ENCODE results near the gene DMBT1.

DMBT1 gene

GRCh38 chr10:122646511-122647382 lies 86.2 kb downstream of the DMBT1 start:
- DNase-seq (ENCODE audit: low read depth) = no peak

GRCh38 chr10:122647383-122647968 lies 86.9 kb downstream of the DMBT1 start:
- no peak for DNase-seq (ENCODE audit: low read depth)

- no peak for DNase-seq (ENCODE audit: low read depth)
These were observed 88.3 kb downstream of the DMBT1 start for GRCh38 chr10:122648599-122649428.

DNA sequence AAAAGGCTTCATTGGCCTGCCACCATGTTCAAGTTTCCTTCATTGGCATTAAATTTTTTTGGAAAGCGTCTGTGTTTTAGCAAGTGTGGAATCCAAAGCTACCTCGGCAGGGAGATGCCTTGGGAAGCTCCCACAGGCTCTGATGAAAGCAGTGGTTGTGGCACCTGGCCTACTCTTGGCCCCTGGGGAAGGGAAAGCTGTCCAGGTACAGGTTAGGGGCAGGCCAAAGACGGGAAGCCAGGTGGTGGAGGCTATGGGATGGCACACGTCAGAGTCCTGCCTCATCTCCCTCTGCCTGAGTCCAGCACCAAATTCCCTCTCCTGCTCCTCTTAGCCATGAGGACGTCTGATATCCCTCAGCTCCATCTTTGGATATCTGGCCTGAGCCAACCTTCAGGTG lies 89.3 kb downstream of the DMBT1 start:
- DNase-seq (ENCODE audit: low read depth) = no peak

- no peak for DNase-seq (ENCODE audit: low read depth)
These were observed 89.8 kb downstream of the DMBT1 start for GRCh38 chr10:122650331-122650730.

DNA sequence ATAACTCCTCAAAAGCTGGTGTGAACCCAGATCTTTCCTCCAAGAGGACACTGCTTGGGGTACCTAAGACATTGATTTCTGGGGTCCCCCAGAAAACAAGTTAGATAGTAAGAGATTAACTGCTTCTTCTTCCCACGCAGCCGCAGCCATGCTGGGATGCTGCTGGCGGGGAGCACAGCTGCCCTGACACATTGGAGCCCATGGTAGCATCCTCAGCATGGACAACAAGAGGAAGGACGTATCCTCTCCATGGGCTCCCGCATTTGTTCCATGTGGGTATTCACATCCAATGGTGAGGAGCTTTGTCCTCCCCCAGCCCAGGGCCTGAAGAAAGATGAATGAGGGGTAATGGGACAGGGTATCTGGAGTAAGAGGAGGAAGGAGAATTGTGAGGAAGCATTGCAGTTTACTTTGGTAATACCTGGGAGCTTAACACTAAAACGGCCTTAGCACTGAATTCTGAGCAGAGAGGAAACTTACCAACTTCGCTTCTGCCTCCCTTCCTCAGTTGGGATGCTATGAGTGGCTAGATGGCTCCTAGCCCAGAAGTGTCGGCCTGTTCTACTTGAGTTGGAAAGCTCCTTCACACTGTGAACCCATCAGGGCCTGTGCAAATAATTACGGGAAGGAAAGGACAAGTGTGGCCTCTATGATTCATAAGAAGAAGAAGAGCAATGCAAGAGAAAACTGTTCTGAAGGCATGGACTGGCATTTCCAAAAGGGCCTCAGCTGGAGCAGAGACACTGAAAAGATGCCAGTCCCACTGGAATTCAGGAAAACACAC lies 95.2 kb downstream of the DMBT1 start:
- no peak for DNase-seq (ENCODE audit: low read depth)

GRCh38 chr10:122656308-122656705 lies 95.8 kb downstream of the DMBT1 start:
- no peak for DNase-seq (ENCODE audit: low read depth)

DNA sequence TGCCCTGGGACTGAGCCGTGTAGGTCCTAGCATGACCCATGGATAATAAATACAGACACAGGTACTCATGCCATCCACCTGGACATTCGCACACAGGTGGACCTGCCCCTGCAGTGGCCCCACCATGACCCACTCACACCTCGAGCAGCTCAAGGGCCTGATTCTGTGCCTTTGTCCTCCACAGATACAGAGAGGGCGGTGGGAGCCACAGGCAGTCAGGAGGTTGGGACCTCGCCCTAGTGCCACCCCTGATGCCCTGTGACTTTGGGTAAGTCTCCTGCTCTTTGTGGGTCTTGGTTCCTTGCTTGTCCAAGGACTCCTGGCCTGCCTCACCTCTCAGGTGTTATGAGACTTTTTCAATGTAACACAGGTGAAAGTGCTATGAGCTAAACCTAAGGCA lies 96.2 kb downstream of the DMBT1 start:
- no peak for DNase-seq (ENCODE audit: low read depth)

GRCh38 chr10:122657255-122657654 lies 96.7 kb downstream of the DMBT1 start:
- DNase-seq (ENCODE audit: low read depth) = no peak

GRCh38 chr10:122657729-122658128 lies 97.2 kb downstream of the DMBT1 start:
- DNase-seq (ENCODE audit: low read depth) = no peak

DNA sequence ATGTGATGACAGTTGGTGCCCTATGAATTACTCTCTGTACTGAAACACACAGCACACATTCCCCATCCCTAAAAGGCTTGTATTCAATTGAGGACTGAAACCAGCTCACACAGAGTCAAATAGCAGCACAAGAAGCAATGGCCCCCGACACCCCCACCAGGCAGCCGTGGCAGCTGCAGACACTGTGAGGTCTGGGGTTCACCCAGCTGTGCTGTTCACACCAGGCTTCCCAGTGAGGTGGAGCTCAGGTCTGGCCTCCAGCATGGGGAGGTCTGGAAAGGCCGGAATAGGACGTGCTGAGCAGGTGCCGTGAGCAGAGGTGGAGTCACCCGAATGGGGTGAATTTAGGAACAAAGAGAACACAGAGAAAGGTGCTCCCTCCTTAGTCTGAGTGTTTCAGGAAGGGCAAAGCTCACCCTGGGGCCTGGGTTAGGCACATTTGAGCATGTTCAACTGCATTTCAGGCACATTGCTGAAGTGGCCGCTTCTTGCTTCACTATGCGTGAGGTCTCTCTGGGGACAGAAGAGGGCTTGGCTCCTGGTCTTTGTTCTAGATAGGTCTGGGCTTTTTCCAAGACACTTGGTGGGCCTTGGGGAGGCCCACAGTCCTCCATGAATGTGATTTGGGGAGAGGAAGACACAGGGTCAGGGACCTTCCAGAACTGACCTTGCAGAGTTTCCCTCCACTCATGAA lies 97.9 kb downstream of the DMBT1 start:
- DNase-seq (ENCODE audit: low read depth) = no peak

DNA sequence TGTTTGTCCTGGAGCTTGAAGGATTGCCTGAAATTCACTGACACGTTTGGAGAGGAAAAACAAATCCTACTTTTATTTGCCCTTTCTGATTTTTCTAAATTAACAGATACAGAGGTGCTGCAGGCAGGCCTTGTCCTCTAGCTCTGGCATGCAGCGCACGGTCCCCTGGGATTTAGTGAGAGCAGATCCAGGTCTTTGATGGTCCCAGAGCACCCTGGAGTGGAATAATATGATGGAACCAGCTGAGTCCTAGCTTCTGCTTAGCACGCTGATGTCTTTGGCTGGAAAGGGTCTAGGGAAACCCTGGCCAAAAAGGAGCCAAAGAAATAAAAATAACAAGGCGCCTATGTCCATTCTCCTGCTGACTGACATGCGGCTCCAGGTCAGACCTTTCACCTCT lies 98.6 kb downstream of the DMBT1 start:
- no peak for DNase-seq (ENCODE audit: low read depth)

DNA sequence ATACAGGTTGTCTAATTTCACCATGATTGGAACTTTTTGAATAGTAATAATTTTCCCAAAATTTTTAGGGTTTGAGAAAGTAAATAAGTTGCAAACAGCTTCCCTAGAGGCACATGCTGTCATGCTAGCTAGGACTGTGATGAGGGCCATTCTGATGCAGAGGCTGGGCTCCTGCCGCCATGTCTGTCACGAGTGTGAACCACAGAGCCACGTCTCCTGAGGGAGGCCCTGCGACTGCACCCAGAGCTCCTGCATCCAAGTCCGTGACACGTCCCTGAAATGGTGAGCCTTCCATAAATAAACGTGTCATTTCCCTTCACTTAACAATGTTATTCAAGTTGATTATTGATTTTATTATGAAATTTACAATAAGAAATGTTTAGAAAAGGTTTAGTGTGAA lies 99.1 kb downstream of the DMBT1 start:
- DNase-seq (ENCODE audit: low read depth) = no peak

DNA sequence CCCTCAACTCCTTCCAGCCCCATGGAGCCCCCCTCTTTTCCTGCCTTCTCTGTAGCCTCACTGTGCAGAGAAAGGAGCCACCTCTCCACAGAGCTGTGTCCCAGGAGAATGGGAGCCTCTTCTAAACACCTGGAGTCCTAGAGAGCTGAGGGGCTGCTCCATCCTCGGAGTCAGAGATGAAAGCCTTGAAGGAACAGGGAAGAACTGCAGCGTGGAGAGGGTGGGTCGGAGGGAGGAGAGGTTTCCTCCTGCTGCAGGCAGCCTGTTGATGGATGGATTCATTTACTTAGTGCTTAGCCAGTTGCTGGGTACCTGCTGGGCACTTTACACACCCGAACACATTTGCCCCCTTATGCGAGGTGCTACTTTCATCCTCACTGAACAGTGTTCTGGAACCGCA lies 100.1 kb downstream of the DMBT1 start:
- DNase-seq (ENCODE audit: low read depth) = no peak

DNA sequence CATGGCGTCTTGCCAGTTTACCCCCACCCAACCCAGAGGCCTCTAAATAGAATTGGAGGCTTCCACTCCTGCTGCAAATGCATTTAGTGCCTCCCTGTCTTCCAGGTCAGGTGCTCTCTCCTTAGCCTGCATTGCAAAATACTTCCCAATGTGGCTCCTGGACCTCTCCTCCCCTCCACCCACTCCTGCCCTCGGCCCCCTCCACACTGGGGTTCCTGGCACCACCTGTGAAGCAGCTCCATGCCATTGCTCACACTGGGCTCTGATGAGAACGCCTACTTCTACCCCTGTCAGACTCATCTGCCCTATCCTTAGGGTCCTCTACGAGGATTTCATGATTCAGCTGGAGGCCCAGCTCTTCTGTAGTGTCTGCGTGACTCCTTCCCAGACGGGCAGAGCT lies 101.7 kb downstream of the DMBT1 start:
- DNase-seq (ENCODE audit: low read depth) = no peak

DNA sequence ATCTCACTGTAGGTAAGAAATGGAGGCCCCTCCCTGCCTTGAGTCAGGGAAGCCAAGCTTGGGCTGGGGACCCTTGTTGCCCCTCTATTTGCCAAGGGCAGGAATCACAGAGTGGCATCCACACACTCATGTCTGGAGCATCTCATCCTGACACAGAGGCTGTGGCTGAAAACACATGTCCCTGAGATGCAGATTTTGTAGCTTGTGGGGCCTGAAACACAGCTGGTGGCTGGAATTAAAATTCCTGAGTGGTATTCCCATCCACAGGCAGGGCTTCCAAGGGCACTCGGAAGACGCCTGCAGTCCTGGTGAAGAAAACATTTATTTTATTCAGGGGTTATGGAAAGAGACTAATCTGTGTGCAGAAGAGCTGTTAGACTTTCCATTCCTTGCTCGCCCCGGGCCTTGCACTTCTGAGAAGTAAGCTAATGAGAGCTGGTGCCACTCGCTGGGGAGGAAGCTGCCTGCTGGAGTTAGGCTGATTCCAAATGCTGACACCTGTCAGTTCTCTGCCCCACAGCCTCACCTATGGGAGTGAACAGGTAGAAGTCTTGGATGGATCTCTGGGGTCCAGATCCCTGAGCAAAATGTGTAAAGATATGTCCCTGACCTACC lies 103.1 kb downstream of the DMBT1 start:
- DNase-seq (ENCODE audit: low read depth) = no peak

- no peak for DNase-seq (ENCODE audit: low read depth)
These were observed 103.9 kb downstream of the DMBT1 start for GRCh38 chr10:122664501-122664900.

DNA sequence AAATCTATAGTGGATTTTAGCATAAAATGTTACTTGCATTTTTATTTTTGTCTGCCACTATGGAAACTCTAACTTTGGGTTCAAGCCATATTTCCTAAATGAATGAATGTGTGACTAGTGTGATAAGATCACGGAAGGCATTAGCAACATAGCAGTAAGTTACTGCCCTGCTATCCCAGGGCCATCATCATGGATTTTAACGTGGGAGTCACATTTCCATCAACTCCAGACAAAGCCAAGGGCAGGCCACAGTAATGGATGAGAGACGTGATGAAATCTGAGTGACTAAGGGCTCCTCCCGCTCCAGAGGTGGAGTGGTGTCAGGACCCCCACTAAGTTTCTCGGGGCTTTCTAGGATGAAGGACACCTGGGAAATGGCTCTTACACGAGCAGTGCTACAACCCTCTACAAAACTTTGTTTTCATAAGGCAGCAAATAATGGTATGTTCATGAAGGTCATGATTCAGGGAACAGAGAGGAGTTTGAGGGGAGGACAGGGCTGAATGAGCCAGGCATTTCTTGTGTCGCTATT lies 104.8 kb downstream of the DMBT1 start:
- no peak for DNase-seq (ENCODE audit: low read depth)

DNA sequence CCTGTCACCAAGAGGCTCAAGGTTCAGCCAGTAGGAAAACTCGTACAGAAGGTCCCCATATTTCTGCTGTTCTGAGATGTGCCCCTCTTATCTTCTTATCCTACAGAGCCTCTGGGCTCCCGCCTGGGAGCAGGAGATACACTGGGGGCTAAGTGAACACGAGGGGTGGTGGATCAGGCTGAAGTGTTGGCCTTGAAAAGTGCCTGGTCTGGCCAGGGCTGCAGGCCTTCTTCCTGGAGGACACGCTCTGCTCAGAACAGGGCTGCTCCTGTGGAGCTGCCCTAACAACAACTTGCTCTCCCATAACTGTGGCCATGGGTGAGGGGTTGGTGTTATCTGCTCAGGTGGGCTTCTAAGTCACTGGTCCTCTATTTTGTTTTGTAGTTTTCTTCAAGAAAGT lies 105.4 kb downstream of the DMBT1 start:
- no peak for DNase-seq (ENCODE audit: low read depth)

DNA sequence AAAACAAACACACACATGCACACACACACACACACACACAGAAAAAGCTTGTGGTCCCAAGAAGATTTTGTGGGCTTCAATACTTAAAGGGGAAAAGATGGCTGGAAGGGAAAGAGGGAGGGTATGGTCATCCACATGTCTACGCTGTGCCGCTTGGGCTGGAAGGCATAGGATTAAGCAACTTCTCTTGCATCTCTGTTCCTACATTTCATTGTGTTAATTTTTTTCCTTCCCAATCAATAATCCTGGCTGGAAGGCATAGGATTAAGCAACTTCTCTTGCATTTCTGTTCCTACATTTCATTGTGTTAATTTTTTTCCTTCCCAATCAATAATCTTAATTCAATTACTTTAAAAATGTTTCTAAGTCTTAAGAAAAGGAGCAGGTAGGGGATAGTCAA lies 108.5 kb downstream of the DMBT1 start:
- DNase-seq (ENCODE audit: low read depth) = no peak

DNA sequence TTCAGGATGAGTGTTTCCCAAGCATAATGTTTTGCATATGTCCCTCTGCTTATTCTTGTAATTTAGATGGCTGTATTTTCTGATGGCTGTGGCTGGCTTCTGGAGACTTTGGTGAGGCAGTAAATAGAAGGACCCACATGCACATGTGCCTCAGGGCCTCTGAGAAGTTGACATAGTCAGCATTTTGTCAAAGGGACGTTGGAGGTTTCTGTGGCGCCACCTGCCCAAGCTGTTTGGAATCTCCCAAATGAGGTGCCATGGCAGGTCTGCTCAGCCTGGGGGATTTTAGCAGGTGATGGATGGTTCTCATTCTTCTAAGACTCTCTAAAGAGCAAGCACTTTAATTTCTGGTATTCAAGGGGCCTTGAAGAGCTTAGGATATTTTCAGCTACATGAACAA lies 109.3 kb downstream of the DMBT1 start:
- no peak for DNase-seq (ENCODE audit: low read depth)

Data from stimulated activated CD8-positive, alpha-beta memory T cell treated with anti-CD3 and anti-CD28 coated beads, Interleukin-12 subunit alpha, Interleukin-12 subunit beta, amount 100 ng/mL, for 1 hour (primary cell).